PFSK-1 (cell line): ENCODE measurements around the gene ALOX12.

Experiments
- POLR2AphosphoS5 ChIP-seq: IDR thresholded peaks from 2 replicates; pipeline ENCODE4 v1.6.1; 2012; ENCODE audit warnings: low read depth, mild to moderate bottlenecking, control low read depth, low read length, moderate library complexity
- REST ChIP-seq, 2 experiments: IDR thresholded peaks; 2 replicates each; pipeline versions ENCODE4 v1.6.1 to v1.8.0; 2011 to 2012; ENCODE audit warnings: low read depth in 2 of 2, low read length in 2 of 2, control low read depth in 1 of 2, inconsistent platforms in 1 of 2, mild to moderate bottlenecking in 1 of 2, moderate library complexity in 1 of 2; ENCODE audit not compliant: insufficient read depth in 1 of 2

- TF ChIP-seq REST (IDR thresholded peaks at IDR 0.05; ENCODE audit: insufficient read depth in 1 of 2, low read depth in 2 of 2, low read length in 2 of 2) (no peak), POLR2AphosphoS5 (no peak)
Observed at GRCh38 chr17:6959700-6960099, 36.1 kb upstream of the ALOX12 start.
